ENCODE results near the gene HDAC4. TPM values are rescaled to one million over a fixed set of nuclear protein-coding genes. Genes with fewer than 3 reads are reported as not detected.

Gene HDAC4
- total and polyA plus RNA-seq, 2 of the 4 experiments (the other 2 are of a cell fraction), result 4.1 to 7.2 TPM

GRCh38 chr2:239093542-239093941, 307.3 kb downstream of the HDAC4 start:
- Histone ChIP-seq H3K79me1 (ENCODE audit: low read depth in 1 of 2, low read length in 2 of 2) (no peaks in the 10 kb centered on the region), H3K9ac (ENCODE audit: low read depth, low read length) (no peak overlapping the region), H3K9me3 (ENCODE audit: control insufficient read depth, insufficient read depth, low read length) (no peaks in the 10 kb centered on the region), H3K4ac (ENCODE audit: low read depth, low read length) (no peak overlapping the region), H3K18ac (ENCODE audit: low read depth, low read length) (no peak overlapping the region), H3K27me3 (ENCODE audit: control insufficient read depth, insufficient read depth, low read length) (no peaks in the 10 kb centered on the region), H2AK5ac (ENCODE audit: low read depth, low read length) (no peak overlapping the region), H3K4me2 (ENCODE audit: low read depth, low read length) (no peak overlapping the region), H2BK20ac (ENCODE audit: low read depth, low read length) (no peak overlapping the region), H3K23ac (ENCODE audit: low read depth, low read length) (no peak overlapping the region), H4K8ac (ENCODE audit: low read depth in 2 of 2, low read length in 2 of 2) (no peak overlapping the region), H2AFZ (replicated peaks; ENCODE audit: low read length, poor library complexity) (no peak overlapping the region), H4K5ac (ENCODE audit: low read depth, low read length) (no peak overlapping the region), H3K56ac (ENCODE audit: extremely low read depth, insufficient read depth, low read length) (no peak overlapping the region), H4K20me1 (ENCODE audit: insufficient read depth, low read length) (no peaks in the 10 kb centered on the region; the same call in 1 of the 2 replicates), H3K36me3 (ENCODE audit: control insufficient read depth, insufficient read depth, low read length) (peaks cover 37% of the 10 kb centered on the region), H4K91ac (ENCODE audit: insufficient read depth, low read depth, low read length) (no peak overlapping the region), H2BK120ac (ENCODE audit: low read depth, low read length) (no peak overlapping the region), H2BK5ac (ENCODE audit: low read depth, low read length, poor library complexity, severe bottlenecking) (no peak overlapping the region), H3K9me1 (ENCODE audit: insufficient read depth, low read length) (no peaks in the 10 kb centered on the region), H3K27ac (ENCODE audit: insufficient read depth, low read length) (no peak overlapping the region), H2AK9ac (replicated peaks; ENCODE audit: low read depth, low read length, poor library complexity) (no peak overlapping the region), H3K4me3 (ENCODE audit: insufficient read depth, low read depth, low read length) (no peak overlapping the region), H3K14ac (replicated peaks; ENCODE audit: low read depth, low read length) (no peak overlapping the region), H3K4me1 (ENCODE audit: control insufficient read depth, insufficient read depth, low read length) (no peaks in the 10 kb centered on the region), H2BK15ac (ENCODE audit: low read depth, low read length) (no peak overlapping the region)
- TF ChIP-seq USF2 (IDR thresholded peaks at IDR 0.05; ENCODE audit: low read depth, low read length) (no peak), CTCF (conservative IDR thresholded peaks at IDR 0.05; ENCODE audit: low read depth, low read length) (no peak), RAD21 (IDR thresholded peaks at IDR 0.05; ENCODE audit: low read length) (no peak), SMC3 (IDR thresholded peaks at IDR 0.05; ENCODE audit: low read depth, low read length) (no peak), ELK1 (IDR thresholded peaks at IDR 0.05; ENCODE audit: borderline replicate concordance, low read depth, low read length) (no peak), NFE2L2 (IDR thresholded peaks at IDR 0.05; ENCODE audit: low read depth, low read length) (no peak), FOS (IDR thresholded peaks at IDR 0.05; ENCODE audit: low read depth, low read length) (no peak), RFX5 (IDR thresholded peaks at IDR 0.05; ENCODE audit: low read depth, low read length) (no peak), CHD1 (IDR thresholded peaks at IDR 0.05; ENCODE audit: low read depth, low read length) (no peak), RCOR1 (IDR thresholded peaks at IDR 0.05; ENCODE audit: insufficient replicate concordance, low read length) (no peak), MAFK (IDR thresholded peaks at IDR 0.05; ENCODE audit: low read depth, low read length) (no peak), CEBPB (IDR thresholded peaks at IDR 0.05; ENCODE audit: low read depth, low read length) (no peak), POLR2A (IDR thresholded peaks at IDR 0.05; ENCODE audit: low read depth, low read length) (no peak), MAZ (IDR thresholded peaks at IDR 0.05; ENCODE audit: borderline replicate concordance, low read depth, low read length) (no peak), MXI1 (IDR thresholded peaks at IDR 0.05; ENCODE audit: borderline replicate concordance, low read depth, low read length) (no peak), BHLHE40 (IDR thresholded peaks at IDR 0.05; ENCODE audit: low read depth, low read length) (no peak)
- dilution Hi-C loops (cut with HindIII; ENCODE audit: low sequenced_read_pairs, unreplicated experiment) (no loop called here), in situ Hi-C loops (cut with MboI; ENCODE audit: low sequenced_read_pairs) (no loop called here), intact Hi-C loops (cut with micrococcal nuclease) (no loop called here)
- WGBS, 2 experiments (ENCODE audit: extremely low coverage in 2 of 2, insufficient read length in 1 of 2), result 88% methylated on average over 6 of the region's 7 CpGs; no CpG with 5 or more reads in 1 of the 2 experiments
- ChIA-PET CTCF (no interaction called here), POLR2A (ENCODE audit: unreplicated experiment) (no interaction called here)
- ATAC-seq (ENCODE audit: low read depth) (no peak), DNase-seq (no peak)
- no TSS peak for BruUV-seq (replicated peaks)

All from IMR-90 (cell line).